ENCODE measurements around the gene CBX8.

DNA sequence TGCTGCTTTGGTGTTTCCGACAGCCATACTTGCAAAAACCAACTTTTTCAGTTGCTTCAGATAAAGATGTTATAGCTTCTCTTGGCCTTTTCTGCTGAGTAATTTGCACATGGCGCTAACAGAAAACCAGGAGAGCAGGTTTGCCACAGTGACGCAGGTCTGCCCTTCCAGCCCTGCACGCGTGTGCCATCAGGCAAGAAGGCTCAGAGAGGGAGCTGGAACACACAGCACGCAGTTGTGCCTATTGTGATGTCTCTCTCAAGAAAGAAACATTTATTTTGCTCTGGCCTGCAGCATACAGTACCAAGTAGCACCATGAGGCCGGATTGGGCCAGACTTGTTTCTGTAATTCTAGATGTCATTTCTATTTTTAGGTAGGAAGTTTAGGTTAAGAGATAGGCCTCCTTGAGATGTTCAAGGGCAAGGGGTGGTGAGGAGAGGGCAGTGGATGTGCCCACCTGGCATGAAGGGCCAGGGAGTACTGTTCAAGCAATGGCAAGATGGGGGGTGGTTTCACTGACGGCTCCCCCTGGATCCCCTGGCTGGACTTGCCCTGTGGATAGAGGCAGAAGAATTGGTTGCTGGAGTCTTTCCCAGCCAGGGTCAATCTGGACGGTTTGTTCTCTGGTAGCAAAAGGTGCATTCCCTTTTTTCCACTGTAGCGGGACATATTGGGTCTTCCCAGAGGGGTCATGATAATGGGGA, 17.1 kb downstream of the CBX8 start:
- no peak for TF ChIP-seq EZH2 (IDR thresholded peaks at IDR 0.05; ENCODE audit: borderline replicate concordance)
- TF ChIP-seq, protein P1, sequence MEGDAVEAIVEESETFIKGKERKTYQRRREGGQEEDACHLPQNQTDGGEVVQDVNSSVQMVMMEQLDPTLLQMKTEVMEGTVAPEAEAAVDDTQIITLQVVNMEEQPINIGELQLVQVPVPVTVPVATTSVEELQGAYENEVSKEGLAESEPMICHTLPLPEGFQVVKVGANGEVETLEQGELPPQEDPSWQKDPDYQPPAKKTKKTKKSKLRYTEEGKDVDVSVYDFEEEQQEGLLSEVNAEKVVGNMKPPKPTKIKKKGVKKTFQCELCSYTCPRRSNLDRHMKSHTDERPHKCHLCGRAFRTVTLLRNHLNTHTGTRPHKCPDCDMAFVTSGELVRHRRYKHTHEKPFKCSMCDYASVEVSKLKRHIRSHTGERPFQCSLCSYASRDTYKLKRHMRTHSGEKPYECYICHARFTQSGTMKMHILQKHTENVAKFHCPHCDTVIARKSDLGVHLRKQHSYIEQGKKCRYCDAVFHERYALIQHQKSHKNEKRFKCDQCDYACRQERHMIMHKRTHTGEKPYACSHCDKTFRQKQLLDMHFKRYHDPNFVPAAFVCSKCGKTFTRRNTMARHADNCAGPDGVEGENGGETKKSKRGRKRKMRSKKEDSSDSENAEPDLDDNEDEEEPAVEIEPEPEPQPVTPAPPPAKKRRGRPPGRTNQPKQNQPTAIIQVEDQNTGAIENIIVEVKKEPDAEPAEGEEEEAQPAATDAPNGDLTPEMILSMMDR (IDR thresholded peaks at IDR 0.05; ENCODE audit: poor library complexity), result no peak
- TF ChIP-seq EZH2phosphoT487 (IDR thresholded peaks at IDR 0.05; ENCODE audit: low read depth, severe bottlenecking, unreplicated experiment), result no peak
